GM12874 (cell line): Measurements from ENCODE around the gene SERTM2.

Source experiments
- TF ChIP-seq, protein P1 (sequence below): IDR thresholded peaks from 2 replicates; pipeline ENCODE4 v1.5.1; 2011; ENCODE audit warnings: low read depth, mild to moderate bottlenecking, control low read depth, low read length, moderate library complexity; ENCODE audit not compliant: insufficient read depth

Gene SERTM2

DNA sequence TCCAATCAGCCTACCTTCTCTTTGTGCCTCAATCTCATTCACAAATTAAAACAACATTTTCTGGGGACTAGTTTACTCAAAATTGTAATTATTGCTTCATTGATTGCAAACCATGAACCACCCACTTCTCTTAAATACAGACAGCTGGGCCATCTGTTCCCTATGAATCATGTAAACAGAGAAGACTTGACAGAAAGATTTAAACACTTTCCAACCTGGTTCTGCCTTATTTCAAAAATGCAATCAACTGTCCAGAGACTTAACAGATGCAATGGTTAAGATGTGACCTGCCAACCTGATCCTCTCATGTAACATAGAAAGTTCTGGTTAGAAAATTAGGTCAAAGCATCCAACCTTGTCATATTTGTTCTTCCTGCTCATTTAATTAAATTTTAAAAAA lies 20.8 kb upstream of the SERTM2 start:
- TF ChIP-seq, protein P1, sequence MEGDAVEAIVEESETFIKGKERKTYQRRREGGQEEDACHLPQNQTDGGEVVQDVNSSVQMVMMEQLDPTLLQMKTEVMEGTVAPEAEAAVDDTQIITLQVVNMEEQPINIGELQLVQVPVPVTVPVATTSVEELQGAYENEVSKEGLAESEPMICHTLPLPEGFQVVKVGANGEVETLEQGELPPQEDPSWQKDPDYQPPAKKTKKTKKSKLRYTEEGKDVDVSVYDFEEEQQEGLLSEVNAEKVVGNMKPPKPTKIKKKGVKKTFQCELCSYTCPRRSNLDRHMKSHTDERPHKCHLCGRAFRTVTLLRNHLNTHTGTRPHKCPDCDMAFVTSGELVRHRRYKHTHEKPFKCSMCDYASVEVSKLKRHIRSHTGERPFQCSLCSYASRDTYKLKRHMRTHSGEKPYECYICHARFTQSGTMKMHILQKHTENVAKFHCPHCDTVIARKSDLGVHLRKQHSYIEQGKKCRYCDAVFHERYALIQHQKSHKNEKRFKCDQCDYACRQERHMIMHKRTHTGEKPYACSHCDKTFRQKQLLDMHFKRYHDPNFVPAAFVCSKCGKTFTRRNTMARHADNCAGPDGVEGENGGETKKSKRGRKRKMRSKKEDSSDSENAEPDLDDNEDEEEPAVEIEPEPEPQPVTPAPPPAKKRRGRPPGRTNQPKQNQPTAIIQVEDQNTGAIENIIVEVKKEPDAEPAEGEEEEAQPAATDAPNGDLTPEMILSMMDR, result no peak

GRCh38 chrX:111492085-111492484 lies 19.4 kb upstream of the SERTM2 start:
- TF ChIP-seq, protein P1, result no peak

DNA sequence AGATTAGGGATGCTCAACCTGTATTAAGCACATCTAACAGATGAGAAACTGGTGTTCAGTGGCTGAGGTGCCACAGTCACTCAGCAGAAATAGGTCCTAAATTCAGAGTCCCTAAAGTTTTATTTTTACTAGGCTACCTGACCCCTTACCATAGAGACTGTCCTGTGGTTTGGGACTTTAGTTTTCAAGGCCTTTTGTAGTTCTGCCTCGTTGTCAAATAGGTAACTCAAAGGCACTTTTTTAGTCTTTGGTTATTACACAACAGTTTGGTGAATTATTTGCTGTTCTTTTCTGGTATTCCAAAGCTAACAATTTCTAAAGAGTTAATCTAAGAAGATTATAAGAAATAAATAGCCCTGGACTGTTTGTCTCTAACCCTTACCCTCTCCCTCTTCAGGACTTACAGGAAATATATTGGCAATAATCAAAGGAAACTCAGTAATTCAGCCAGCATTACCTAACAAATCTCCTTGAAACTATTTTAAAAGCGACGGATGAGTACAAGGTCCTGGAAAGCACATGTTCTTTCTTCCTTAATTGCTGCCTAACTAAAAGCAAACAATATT lies 12.8 kb upstream of the SERTM2 start:
- TF ChIP-seq, protein P1, result no peak

GRCh38 chrX:111503485-111503993 lies 7.9 kb upstream of the SERTM2 start:
- TF ChIP-seq, protein P1, result no peak

- TF ChIP-seq, protein P1, result no peak
These were observed 6.5 kb upstream of the SERTM2 start for GRCh38 chrX:111504941-111505340.

- TF ChIP-seq, protein P1, result no peak
These were observed 5.7 kb upstream of the SERTM2 start for GRCh38 chrX:111505783-111506182.

GRCh38 chrX:111506826-111507225 lies 4.6 kb upstream of the SERTM2 start:
- TF ChIP-seq, protein P1, result no peak
